ENCODE measurements around the gene HACL1. TPM values are rescaled to one million over a fixed set of nuclear protein-coding genes. Genes with fewer than 3 reads are reported as not detected.

HACL1 gene
- total RNA-seq, 1 experiment from 2014 or later, result 44.9 TPM

- TF ChIP-seq ELF4 (CRISPR knock-in tag; IDR thresholded peaks at IDR 0.05; ENCODE audit: low read depth) (no peak), ESRRA (CRISPR knock-in tag; IDR thresholded peaks at IDR 0.05; ENCODE audit: borderline replicate concordance) (no peak), RORB (CRISPR knock-in tag; IDR thresholded peaks at IDR 0.05) (no peak), GTF2I (CRISPR knock-in tag; conservative IDR thresholded peaks at IDR 0.05) (no peak), TEAD4 (CRISPR knock-in tag; IDR thresholded peaks at IDR 0.05) (no peak), MYBL2 (CRISPR knock-in tag; IDR thresholded peaks at IDR 0.05) (no peak), ZNF232 (CRISPR knock-in tag; IDR thresholded peaks at IDR 0.05) (no peak), FOXP4 (CRISPR knock-in tag; IDR thresholded peaks at IDR 0.05) (no peak), ATF6 (CRISPR knock-in tag; IDR thresholded peaks at IDR 0.05) (no peak), NR1H2 (CRISPR knock-in tag; IDR thresholded peaks at IDR 0.05) (no peak), SP1 (CRISPR knock-in tag; conservative IDR thresholded peaks at IDR 0.05) (no peak), CTCF (IDR thresholded peaks at IDR 0.05) (no peak), ZBTB21 (CRISPR knock-in tag; IDR thresholded peaks at IDR 0.05; ENCODE audit: borderline replicate concordance) (no peak), MXD4 (CRISPR knock-in tag; IDR thresholded peaks at IDR 0.05; ENCODE audit: borderline replicate concordance) (no peak), GABPB1 (CRISPR knock-in tag; IDR thresholded peaks at IDR 0.05) (no peak), TEAD1 (CRISPR knock-in tag; IDR thresholded peaks at IDR 0.05) (no peak)
- TF ChIP-seq, protein P1, sequence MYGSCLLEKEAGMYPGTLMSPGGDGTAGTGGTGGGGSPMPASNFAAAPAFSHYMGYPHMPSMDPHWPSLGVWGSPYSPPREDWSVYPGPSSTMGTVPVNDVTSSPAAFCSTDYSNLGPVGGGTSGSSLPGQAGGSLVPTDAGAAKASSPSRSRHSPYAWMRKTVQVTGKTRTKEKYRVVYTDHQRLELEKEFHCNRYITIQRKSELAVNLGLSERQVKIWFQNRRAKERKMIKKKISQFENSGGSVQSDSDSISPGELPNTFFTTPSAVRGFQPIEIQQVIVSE (CRISPR knock-in tag; IDR thresholded peaks at IDR 0.05; ENCODE audit: borderline replicate concordance), result no peak
- TF ChIP-seq, protein P2, sequence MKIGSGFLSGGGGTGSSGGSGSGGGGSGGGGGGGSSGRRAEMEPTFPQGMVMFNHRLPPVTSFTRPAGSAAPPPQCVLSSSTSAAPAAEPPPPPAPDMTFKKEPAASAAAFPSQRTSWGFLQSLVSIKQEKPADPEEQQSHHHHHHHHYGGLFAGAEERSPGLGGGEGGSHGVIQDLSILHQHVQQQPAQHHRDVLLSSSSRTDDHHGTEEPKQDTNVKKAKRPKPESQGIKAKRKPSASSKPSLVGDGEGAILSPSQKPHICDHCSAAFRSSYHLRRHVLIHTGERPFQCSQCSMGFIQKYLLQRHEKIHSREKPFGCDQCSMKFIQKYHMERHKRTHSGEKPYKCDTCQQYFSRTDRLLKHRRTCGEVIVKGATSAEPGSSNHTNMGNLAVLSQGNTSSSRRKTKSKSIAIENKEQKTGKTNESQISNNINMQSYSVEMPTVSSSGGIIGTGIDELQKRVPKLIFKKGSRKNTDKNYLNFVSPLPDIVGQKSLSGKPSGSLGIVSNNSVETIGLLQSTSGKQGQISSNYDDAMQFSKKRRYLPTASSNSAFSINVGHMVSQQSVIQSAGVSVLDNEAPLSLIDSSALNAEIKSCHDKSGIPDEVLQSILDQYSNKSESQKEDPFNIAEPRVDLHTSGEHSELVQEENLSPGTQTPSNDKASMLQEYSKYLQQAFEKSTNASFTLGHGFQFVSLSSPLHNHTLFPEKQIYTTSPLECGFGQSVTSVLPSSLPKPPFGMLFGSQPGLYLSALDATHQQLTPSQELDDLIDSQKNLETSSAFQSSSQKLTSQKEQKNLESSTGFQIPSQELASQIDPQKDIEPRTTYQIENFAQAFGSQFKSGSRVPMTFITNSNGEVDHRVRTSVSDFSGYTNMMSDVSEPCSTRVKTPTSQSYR (CRISPR knock-in tag; IDR thresholded peaks at IDR 0.05), result no peak
- TF ChIP-seq, protein P3, sequence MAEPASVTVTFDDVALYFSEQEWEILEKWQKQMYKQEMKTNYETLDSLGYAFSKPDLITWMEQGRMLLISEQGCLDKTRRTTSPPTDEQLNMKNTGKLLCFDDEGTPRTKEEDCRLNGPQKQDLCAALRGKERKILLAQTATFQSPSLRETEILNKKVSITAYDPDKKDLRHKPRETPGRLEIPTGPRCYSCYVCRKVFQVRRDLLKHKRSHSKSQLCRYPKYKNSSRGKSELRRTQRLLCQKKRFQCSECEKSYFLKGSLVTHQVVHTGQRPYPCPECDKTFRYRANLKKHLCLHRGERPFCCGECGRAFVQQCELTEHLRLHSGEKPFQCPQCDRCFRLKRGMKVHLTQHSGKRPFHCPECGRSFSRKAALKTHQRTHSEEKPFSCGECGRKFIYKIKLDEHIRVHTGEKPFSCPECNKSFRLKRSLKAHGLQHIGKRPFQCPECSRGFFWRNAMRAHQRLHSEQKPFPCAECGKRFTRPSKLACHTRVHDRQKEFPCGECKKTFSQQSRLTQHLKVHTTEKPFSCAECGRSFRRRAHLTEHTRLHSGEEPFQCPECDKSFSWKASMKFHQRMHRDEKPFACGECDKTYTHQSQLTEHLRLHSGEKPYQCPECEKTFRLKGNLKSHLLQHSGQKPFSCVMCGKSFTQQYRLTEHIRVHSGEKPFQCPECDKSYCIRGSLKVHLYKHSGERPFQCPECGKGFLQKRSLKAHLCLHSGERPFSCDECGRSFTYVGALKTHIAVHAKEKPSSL (CRISPR knock-in tag; conservative IDR thresholded peaks at IDR 0.05), result no peak
- TF ChIP-seq, protein P4, sequence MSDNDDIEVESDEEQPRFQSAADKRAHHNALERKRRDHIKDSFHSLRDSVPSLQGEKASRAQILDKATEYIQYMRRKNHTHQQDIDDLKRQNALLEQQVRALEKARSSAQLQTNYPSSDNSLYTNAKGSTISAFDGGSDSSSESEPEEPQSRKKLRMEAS (CRISPR knock-in tag; IDR thresholded peaks at IDR 0.05), result no peak
- ATAC-seq (no peak), DNase-seq (ENCODE audit: low spot score) (no peak)
- ChIA-PET POLR2A (no interaction called here), CTCF (interaction anchor here (0.7 to 1.6 kb wide), 3 partner anchors 12 to 38 kb away, joined by 3 to 7 read pairs (median 4); no protein-coding TSS in a partner anchor)
- H3K27ac Mint-ChIP-seq, result no peak overlapping the region
- H3K9me3 Mint-ChIP-seq, result no peaks in the 10 kb centered on the region
- no peaks in the 10 kb centered on the region for H3K36me3 Mint-ChIP-seq
- 0 out of 2 replicates have a peak, but pooled peaks cover 6% of the 10 kb centered on the region for H3K4me1 Mint-ChIP-seq
- H3K4me3 Mint-ChIP-seq, result no peak overlapping the region
- H3K27me3 Mint-ChIP-seq (ENCODE audit: low read depth), result no peaks in the 10 kb centered on the region
Measured at GRCh38 chr3:15514663-15515340, 86.6 kb downstream of the HACL1 start.

Data from WTC11 (cell line).